ENCODE data around the gene SACM1L.

The SACM1L gene

GRCh38 chr3:45771831-45772230 is 82.6 kb downstream of the SACM1L start:
- Histone ChIP-seq H3K4me1 (ENCODE audit: insufficient read depth, low read length, poor library complexity, severe bottlenecking) (no peaks in the 10 kb centered on the region), H3F3A (ENCODE audit: low read depth) (no peaks in the 10 kb centered on the region), H3K4me2 (ENCODE audit: low read depth, low read length, poor library complexity, severe bottlenecking) (no peak overlapping the region), H2AFZ (ENCODE audit: low read length) (no peak overlapping the region), H4K20me1 (ENCODE audit: insufficient read depth, low read length, poor library complexity, severe bottlenecking) (no peaks in the 10 kb centered on the region), H3K79me2 (ENCODE audit: insufficient read depth, low read length) (no peaks in the 10 kb centered on the region), H3K27me3 (ENCODE audit: insufficient read depth, low read length, poor library complexity, severe bottlenecking) (peaks cover 42% of the 10 kb centered on the region), H3K4me3 (ENCODE audit: low read length, poor library complexity, severe bottlenecking) (no peak overlapping the region), H3K9me2 (replicated peaks; ENCODE audit: low read depth, low read length) (no peaks in the 10 kb centered on the region), H3K9me3 (ENCODE audit: insufficient read depth, low read depth, low read length) (peaks cover 5% of the 10 kb centered on the region; the same call in 1 of the 2 replicates), H3K36me3 (ENCODE audit: insufficient read depth, low read length) (no peaks in the 10 kb centered on the region), H3K9ac (ENCODE audit: low read depth, low read length, poor library complexity, severe bottlenecking) (no peak overlapping the region)
- no peak for TF ChIP-seq EZH2phosphoT487 (IDR thresholded peaks at IDR 0.05; ENCODE audit: borderline replicate concordance)
- no peak for TF ChIP-seq CTCF (conservative IDR thresholded peaks at IDR 0.05; ENCODE audit: low read length)

GRCh38 chr3:45772341-45773035 is 83.3 kb downstream of the SACM1L start:
- Histone ChIP-seq H3K4me1 (ENCODE audit: insufficient read depth, low read length, poor library complexity, severe bottlenecking) (no peaks in the 10 kb centered on the region), H3K9me2 (replicated peaks; ENCODE audit: low read depth, low read length) (no peaks in the 10 kb centered on the region), H3K4me2 (ENCODE audit: low read depth, low read length, poor library complexity, severe bottlenecking) (no peak overlapping the region), H3K36me3 (ENCODE audit: insufficient read depth, low read length) (no peaks in the 10 kb centered on the region), H3K9ac (ENCODE audit: low read depth, low read length, poor library complexity, severe bottlenecking) (no peak overlapping the region), H4K20me1 (ENCODE audit: insufficient read depth, low read length, poor library complexity, severe bottlenecking) (no peaks in the 10 kb centered on the region), H3K4me3 (ENCODE audit: low read length, poor library complexity, severe bottlenecking) (no peak overlapping the region), H3K27me3 (ENCODE audit: insufficient read depth, low read length, poor library complexity, severe bottlenecking) (peaks cover 39% of the 10 kb centered on the region), H3F3A (ENCODE audit: low read depth) (no peaks in the 10 kb centered on the region), H2AFZ (ENCODE audit: low read length) (no peak overlapping the region), H3K9me3 (ENCODE audit: insufficient read depth, low read depth, low read length) (peaks cover 4% of the 10 kb centered on the region; the same call in 1 of the 2 replicates), H3K79me2 (ENCODE audit: insufficient read depth, low read length) (no peaks in the 10 kb centered on the region)
- no peak for TF ChIP-seq EZH2phosphoT487 (IDR thresholded peaks at IDR 0.05; ENCODE audit: borderline replicate concordance)
- no peak for TF ChIP-seq CTCF (conservative IDR thresholded peaks at IDR 0.05; ENCODE audit: low read length)

DNA sequence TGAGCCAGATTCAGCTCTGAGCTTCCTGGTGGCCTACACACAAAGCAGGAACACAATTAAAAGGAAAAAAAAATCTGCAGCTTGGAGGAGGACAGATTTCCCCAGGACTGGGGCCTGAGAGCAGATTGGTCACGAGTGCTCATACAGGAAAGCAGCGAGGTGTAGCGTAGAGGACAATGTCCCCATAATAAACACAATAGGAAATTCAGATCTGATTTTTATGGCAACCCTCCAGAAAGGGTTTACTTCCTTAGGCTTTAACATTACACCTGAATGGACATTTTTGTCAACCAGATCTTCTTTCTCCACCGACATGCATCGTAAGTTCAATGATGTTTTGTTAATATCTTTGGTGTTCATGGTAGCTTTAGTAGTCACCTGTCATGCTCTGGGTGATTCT is 83.9 kb downstream of the SACM1L start:
- H3K27me3 ChIP-seq (ENCODE audit: insufficient read depth, low read length, poor library complexity, severe bottlenecking): peaks cover 33% of the 10 kb centered on the region
- H3K9me2 ChIP-seq (replicated peaks; ENCODE audit: low read depth, low read length): no peaks in the 10 kb centered on the region
- no peaks in the 10 kb centered on the region for H3K36me3 ChIP-seq (ENCODE audit: insufficient read depth, low read length)
- H3K4me1 ChIP-seq (ENCODE audit: insufficient read depth, low read length, poor library complexity, severe bottlenecking): no peaks in the 10 kb centered on the region
- no peak for TF ChIP-seq EZH2phosphoT487 (IDR thresholded peaks at IDR 0.05; ENCODE audit: borderline replicate concordance)
- no peak for TF ChIP-seq CTCF (conservative IDR thresholded peaks at IDR 0.05; ENCODE audit: low read length)
- H3K4me2 ChIP-seq (ENCODE audit: low read depth, low read length, poor library complexity, severe bottlenecking): no peak overlapping the region
- H3F3A ChIP-seq (ENCODE audit: low read depth): no peaks in the 10 kb centered on the region
- no peak overlapping the region for H3K9ac ChIP-seq (ENCODE audit: low read depth, low read length, poor library complexity, severe bottlenecking)
- H2AFZ ChIP-seq (ENCODE audit: low read length): no peak overlapping the region
- H3K9me3 ChIP-seq (ENCODE audit: insufficient read depth, low read depth, low read length): no peaks in the 10 kb centered on the region
- H3K79me2 ChIP-seq (ENCODE audit: insufficient read depth, low read length): no peaks in the 10 kb centered on the region
- no peaks in the 10 kb centered on the region for H4K20me1 ChIP-seq (ENCODE audit: insufficient read depth, low read length, poor library complexity, severe bottlenecking)
- no peak overlapping the region for H3K4me3 ChIP-seq (ENCODE audit: low read length, poor library complexity, severe bottlenecking)
